CD4-positive, alpha-beta T cell treated with Interleukin-4 for 1 hour (primary cell): ENCODE measurements around the gene ANK3.

Experiments used
- DNase-seq, 2 donors: peaks; one replicate each; pipeline ENCODE4 v3.0.0-alpha.2; 2020 to 2022

ANK3 gene

GRCh38 chr10:60376221-60377041, 13.2 kb downstream of the ANK3 start:
- no peak for DNase-seq

- no peak for DNase-seq
These were observed 14.2 kb downstream of the ANK3 start for GRCh38 chr10:60375293-60376004.

- DNase-seq: no peak
These were observed 14.8 kb downstream of the ANK3 start for GRCh38 chr10:60374836-60375235.

- no peak for DNase-seq
These were observed 17.2 kb downstream of the ANK3 start for GRCh38 chr10:60372436-60372835.

- DNase-seq: no peak
These were observed 20.1 kb downstream of the ANK3 start for GRCh38 chr10:60369547-60369930.

- no peak for DNase-seq
These were observed 20.7 kb downstream of the ANK3 start for GRCh38 chr10:60368875-60369546.

GRCh38 chr10:60367901-60368300, 21.8 kb downstream of the ANK3 start:
- DNase-seq: no peak

GRCh38 chr10:60367431-60367830, 22.2 kb downstream of the ANK3 start:
- no peak for DNase-seq

- DNase-seq: no peak
These were observed 22.7 kb downstream of the ANK3 start for GRCh38 chr10:60367024-60367423.

- no peak for DNase-seq
These were observed 26.5 kb downstream of the ANK3 start for GRCh38 chr10:60363187-60363586.

- no peak for DNase-seq
These were observed 27.2 kb downstream of the ANK3 start for GRCh38 chr10:60362461-60362860.

GRCh38 chr10:60359066-60359465, 30.6 kb downstream of the ANK3 start:
- DNase-seq: no peak

- no peak for DNase-seq
These were observed 31.4 kb downstream of the ANK3 start for GRCh38 chr10:60358282-60358681.

GRCh38 chr10:60353519-60354258, 36.0 kb downstream of the ANK3 start:
- no peak for DNase-seq

GRCh38 chr10:60352105-60352504, 37.6 kb downstream of the ANK3 start:
- no peak for DNase-seq

GRCh38 chr10:60351191-60351853, 38.4 kb downstream of the ANK3 start:
- peak in 1 of 2 donors; percentile 31 for DNase-seq

GRCh38 chr10:60350400-60350799, 39.3 kb downstream of the ANK3 start:
- no peak for DNase-seq

- no peak for DNase-seq
These were observed 40.2 kb downstream of the ANK3 start for GRCh38 chr10:60349426-60349825.

- no peak for DNase-seq
These were observed 40.7 kb downstream of the ANK3 start for GRCh38 chr10:60348982-60349381.

- DNase-seq: no peak
These were observed 42.4 kb downstream of the ANK3 start for GRCh38 chr10:60347270-60347669.

- DNase-seq: no peak
These were observed 43.0 kb downstream of the ANK3 start for GRCh38 chr10:60346661-60347060.

GRCh38 chr10:60343254-60343653, 46.4 kb downstream of the ANK3 start:
- DNase-seq: no peak

GRCh38 chr10:60341969-60342368, 47.7 kb downstream of the ANK3 start:
- no peak for DNase-seq
